ENCODE data around the gene ADAMTS6. TPM values are rescaled to one million over a fixed set of nuclear protein-coding genes. Genes with fewer than 3 reads are reported as not detected.
A peak's percentile ranks its signal among the peaks of the same experiment; 100 is the strongest.

The ADAMTS6 gene
- total RNA-seq, 1 donor: 95.9 TPM

DNA sequence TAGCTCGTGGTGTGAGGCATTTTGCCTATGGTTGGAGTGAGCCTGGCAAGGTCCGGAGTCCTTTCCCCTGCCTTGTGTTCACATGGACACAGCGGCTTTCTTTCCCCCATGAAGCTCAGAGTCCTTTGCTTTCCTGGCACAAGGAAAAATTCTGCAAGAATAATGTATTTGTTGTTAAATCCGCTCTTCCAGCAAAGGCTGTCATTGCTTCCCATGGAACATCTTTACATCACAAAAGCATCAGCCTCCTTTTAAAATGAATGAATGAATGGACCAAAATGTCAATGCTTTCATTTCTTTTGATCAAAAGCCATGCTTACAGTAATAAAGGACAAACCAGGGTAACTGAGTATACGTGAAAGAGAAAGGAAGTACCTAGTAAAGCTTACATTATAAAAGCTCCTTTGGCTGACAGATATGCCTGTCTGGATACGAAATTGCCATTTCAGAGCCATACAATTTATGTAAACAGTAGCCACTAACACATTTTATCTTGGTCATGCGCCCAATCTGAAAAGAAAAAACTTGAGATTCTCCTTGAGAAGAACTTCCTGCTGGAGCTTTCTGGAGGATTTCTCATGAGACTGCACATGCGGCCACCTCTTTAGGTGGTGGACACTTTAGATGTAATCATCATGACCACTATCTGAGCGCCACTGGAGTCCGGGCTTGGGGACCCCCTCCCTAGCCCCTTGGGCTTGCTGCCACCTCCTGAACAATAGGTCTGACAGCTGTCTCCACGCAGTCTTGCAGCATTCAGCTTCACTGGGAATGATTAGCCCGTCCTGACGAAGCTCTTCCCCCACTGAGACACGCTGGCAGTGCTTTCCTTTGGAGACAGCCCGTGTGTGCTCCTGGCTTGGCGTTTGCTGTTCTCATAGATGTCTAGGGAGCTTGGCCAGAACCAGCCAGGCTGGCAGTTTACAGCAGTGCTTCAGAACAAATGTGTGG is 355.9 kb downstream of the ADAMTS6 start:
- DNase-seq (ENCODE audit: low read depth): peak; percentile 13
- no peak overlapping the region for H3K4me3 ChIP-seq (ENCODE audit: low read depth, low read length)
- TF ChIP-seq, protein P1, sequence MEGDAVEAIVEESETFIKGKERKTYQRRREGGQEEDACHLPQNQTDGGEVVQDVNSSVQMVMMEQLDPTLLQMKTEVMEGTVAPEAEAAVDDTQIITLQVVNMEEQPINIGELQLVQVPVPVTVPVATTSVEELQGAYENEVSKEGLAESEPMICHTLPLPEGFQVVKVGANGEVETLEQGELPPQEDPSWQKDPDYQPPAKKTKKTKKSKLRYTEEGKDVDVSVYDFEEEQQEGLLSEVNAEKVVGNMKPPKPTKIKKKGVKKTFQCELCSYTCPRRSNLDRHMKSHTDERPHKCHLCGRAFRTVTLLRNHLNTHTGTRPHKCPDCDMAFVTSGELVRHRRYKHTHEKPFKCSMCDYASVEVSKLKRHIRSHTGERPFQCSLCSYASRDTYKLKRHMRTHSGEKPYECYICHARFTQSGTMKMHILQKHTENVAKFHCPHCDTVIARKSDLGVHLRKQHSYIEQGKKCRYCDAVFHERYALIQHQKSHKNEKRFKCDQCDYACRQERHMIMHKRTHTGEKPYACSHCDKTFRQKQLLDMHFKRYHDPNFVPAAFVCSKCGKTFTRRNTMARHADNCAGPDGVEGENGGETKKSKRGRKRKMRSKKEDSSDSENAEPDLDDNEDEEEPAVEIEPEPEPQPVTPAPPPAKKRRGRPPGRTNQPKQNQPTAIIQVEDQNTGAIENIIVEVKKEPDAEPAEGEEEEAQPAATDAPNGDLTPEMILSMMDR (IDR thresholded peaks at IDR 0.05; ENCODE audit: insufficient read depth, low read depth, low read length): no peak

DNA sequence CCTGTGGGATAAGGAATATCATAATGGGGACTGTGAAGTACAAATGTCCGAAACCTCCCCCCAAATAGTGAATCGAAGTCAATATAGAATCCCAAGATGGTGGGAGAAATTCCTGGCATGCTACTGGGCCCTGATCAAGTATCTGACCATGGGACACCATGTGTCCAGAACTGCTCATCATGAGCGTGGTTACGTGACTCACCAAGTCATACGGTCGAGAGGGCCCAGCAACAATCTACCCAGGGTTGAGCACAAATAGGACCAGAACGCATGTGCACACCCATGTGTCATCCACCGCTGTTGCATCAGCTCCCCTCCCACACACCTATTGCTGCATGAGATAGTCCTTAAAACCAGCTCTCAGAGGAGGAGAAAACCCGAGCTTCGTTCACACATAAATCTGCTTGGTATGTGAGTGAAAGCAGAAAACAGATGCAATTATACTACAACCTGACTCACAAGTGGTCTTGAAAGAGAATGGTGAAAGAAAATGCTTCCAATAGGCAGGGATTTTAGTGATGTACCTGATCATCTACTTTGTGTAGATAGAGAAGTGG is 359.8 kb downstream of the ADAMTS6 start:
- TF ChIP-seq, protein P1 (IDR thresholded peaks at IDR 0.05; ENCODE audit: insufficient read depth, low read depth, low read length): no peak
- H3K4me3 ChIP-seq (ENCODE audit: low read depth, low read length): no peak overlapping the region
- DNase-seq (ENCODE audit: low read depth): peak; percentile 88

DNA sequence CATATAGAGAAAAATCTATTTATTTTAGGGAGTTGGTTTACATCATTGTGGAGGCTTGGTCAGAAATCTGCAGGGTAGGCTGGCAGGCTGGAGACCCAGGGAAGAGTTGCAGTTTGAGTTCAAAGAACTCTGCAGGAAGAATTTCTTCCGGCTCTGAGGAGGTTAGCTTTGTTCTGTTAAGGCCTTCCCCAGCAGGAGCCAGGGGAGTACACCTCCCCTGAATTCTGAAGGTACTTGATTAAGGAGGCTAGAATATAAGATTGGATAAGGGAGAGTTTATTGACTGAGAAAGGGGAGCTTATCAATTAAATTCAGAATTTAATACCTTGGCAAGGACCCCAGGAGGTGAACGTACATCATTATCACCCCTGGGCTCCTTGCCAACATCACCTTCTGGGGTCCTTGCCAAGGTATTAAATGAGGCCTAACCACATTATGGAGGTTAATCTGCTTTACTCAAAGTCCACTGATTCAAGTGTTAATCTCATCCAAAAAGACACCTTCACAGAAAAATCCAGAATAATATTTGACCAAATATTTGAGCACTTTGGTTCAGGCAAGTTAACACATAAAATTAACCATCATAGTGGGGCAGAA is 361.3 kb downstream of the ADAMTS6 start:
- TF ChIP-seq, protein P1 (IDR thresholded peaks at IDR 0.05; ENCODE audit: insufficient read depth, low read depth, low read length): no peak
- no peak overlapping the region for H3K4me3 ChIP-seq (ENCODE audit: low read depth, low read length)
- no peak for DNase-seq (ENCODE audit: low read depth)

DNA sequence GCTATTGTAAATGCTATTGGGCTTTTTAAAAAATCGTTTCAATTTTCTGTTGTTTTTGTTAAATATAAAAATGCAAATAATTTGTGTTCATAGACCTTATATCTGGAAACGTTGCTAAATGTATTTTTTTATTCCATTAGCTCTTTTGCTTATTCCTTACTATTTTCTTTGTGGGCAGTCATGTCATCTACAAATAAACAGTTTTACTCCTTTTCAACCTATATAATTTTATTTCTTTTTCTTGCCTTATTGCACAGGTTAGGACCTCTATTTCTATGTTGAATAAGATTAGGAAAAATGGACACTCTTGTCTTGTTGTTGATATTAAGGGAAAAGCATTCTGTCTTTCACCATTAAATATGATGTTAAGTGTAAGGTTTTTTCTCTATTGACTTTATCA is 364.2 kb downstream of the ADAMTS6 start:
- DNase-seq (ENCODE audit: low read depth): no peak
- TF ChIP-seq, protein P1 (IDR thresholded peaks at IDR 0.05; ENCODE audit: insufficient read depth, low read depth, low read length): no peak
- H3K4me3 ChIP-seq (ENCODE audit: low read depth, low read length): no peak overlapping the region

DNA sequence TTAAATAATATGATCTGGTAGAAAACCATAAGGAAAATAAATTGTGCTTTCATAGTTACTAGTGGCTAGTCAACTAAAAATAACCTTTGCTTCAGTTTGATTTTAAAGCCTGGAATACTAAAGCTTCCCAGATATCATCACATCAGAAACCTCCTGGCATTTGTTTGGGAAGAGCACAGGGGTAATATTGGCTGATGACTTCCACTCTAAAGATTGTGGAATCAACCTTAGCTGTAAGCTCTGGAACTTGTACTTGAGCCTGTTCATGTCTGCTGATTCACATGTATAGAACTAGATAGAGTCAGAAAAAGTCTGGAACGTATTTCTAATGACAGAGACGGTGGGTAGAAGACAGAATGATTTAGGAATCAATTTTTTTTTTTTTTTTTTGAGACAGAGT is 367.9 kb downstream of the ADAMTS6 start:
- TF ChIP-seq, protein P1 (IDR thresholded peaks at IDR 0.05; ENCODE audit: insufficient read depth, low read depth, low read length): no peak
- DNase-seq (ENCODE audit: low read depth): no peak
- no peak overlapping the region for H3K4me3 ChIP-seq (ENCODE audit: low read depth, low read length)

DNA sequence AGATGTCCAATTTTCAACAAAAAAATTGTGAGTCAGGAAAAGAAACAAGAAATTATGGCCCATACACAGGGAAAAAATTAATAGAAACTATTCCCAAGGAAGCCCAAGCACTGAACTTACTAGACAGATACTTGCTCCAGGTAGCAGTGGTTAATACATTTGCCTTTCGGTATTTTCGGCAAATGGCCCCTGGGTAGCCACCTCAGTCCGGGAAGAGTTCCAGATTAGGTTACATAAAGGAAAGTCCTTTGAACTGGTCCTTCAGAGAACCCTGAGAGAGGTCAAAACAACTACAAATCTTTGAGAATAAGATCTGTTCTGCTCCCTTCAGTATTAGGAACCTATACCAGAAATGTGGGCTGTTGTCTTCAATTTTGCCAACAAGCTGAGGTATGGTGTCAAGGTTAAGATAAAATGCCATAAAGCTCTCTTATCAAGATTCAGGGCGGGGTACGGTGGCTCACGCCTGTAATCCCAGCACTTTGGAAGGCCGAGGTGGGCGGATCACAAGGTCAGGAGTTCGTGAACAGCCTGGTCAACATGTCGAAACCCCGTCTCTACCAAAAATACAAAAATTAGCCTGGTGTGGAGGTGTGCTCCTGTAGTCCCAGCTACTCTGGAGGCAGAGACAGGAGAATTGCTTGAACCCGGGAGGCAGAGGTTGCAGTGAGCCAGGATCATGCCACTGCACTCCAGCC is 369.6 kb downstream of the ADAMTS6 start:
- no peak overlapping the region for H3K4me3 ChIP-seq (ENCODE audit: low read depth, low read length)
- DNase-seq (ENCODE audit: low read depth): no peak
- TF ChIP-seq, protein P1 (IDR thresholded peaks at IDR 0.05; ENCODE audit: insufficient read depth, low read depth, low read length): no peak

Measured in fibroblast of villous mesenchyme (primary cell).